ENCODE data around the gene TAF1L. TPM values are rescaled to one million over a fixed set of nuclear protein-coding genes. Genes with fewer than 3 reads are reported as not detected.

Gene TAF1L
- total RNA-seq: not detected in 2 replicates
- long read RNA-seq: 0 reads

DNA sequence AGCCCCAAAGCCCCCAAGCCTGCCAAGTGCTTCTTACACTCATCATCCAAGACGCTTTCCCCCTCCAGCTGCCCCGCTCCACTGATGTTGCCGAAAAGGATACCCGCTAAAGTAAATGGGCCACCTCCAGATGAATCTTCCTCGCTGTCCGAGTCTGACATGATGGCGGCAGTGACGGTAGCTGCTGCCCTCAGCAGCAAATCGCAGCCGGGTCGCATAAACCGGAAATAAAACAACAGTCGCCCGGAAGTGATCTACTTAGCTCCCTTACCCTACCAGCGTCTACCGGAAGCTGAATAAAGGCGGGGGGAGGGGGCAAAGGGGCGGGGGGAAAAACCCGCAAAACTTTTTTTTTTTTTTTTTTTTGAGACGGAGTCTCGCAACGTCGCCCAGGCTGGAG lies at the start of gene TAF1L:
TSS of gene TAF1L (minus strand) at position 308 of the 400 bp plus-strand sequence. CDS start at position 218, 90 bp downstream.
- TF ChIP-seq CTCF (IDR thresholded peaks at IDR 0.05): no peak
- Mint-ChIP-seq H3K27ac (ENCODE audit: unreplicated experiment) (no peak within 1 kb of the TSS), H3K4me3 (ENCODE audit: unreplicated experiment) (no peak within 1 kb of the TSS), H3K4me1 (ENCODE audit: unreplicated experiment) (no peaks in the 10 kb centered on the region), H3K9me3 (ENCODE audit: unreplicated experiment) (peaks cover 5% of the 10 kb centered on the region), H3K36me3 (ENCODE audit: unreplicated experiment) (no peaks in the 10 kb centered on the region), H3K27me3 (ENCODE audit: unreplicated experiment) (peaks cover 7% of the 10 kb centered on the region)
- DNase-seq (ENCODE audit: extremely low spot score, unreplicated experiment): no peak

GRCh38 chr9:32681751-32682150 lies 46.3 kb upstream of the TAF1L start:
- no peak overlapping the region for H3K4me3 Mint-ChIP-seq (ENCODE audit: unreplicated experiment)
- no peaks in the 10 kb centered on the region for H3K36me3 Mint-ChIP-seq (ENCODE audit: unreplicated experiment)
- peaks cover 33% of the 10 kb centered on the region for H3K9me3 Mint-ChIP-seq (ENCODE audit: unreplicated experiment)

DNA sequence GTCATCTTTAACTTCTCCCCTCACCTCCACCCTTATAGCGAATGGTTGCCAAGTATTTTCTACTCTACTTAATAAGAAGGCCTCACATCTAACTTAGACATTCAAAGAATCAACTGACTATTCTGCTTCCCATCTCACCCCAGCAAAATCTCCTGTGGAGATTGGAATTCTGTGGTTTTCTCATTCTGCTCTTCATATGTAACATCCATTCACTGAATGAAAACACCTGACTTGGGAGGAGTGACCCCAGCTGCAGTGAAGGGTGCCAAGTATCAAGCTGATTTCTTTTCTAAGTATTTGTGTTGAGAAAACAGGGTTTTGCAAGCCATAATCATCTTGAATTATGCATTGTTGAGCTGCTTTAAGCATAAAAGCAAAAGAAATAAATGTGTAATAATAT lies 42.5 kb upstream of the TAF1L start:
- Mint-ChIP-seq H3K4me1 (ENCODE audit: unreplicated experiment) (no peaks in the 10 kb centered on the region), H3K4me3 (ENCODE audit: unreplicated experiment) (no peak overlapping the region), H3K27me3 (ENCODE audit: unreplicated experiment) (no peaks in the 10 kb centered on the region), H3K36me3 (ENCODE audit: unreplicated experiment) (no peaks in the 10 kb centered on the region), H3K9me3 (ENCODE audit: unreplicated experiment) (peaks cover 13% of the 10 kb centered on the region), H3K27ac (ENCODE audit: unreplicated experiment) (no peak overlapping the region)
- TF ChIP-seq CTCF (IDR thresholded peaks at IDR 0.05): no peak
- no peak for DNase-seq (ENCODE audit: extremely low spot score, unreplicated experiment)

More at GRCh38 chr9:32681751-32682150, 46.3 kb upstream of the TAF1L start:
- no peak for TF ChIP-seq CTCF (IDR thresholded peaks at IDR 0.05)
- H3K27ac Mint-ChIP-seq (ENCODE audit: unreplicated experiment): no peak overlapping the region
- H3K4me1 Mint-ChIP-seq (ENCODE audit: unreplicated experiment): no peaks in the 10 kb centered on the region
- no peak for DNase-seq (ENCODE audit: extremely low spot score, unreplicated experiment)
- H3K27me3 Mint-ChIP-seq (ENCODE audit: unreplicated experiment): no peaks in the 10 kb centered on the region

GRCh38 chr9:32672469-32672868 lies 37.0 kb upstream of the TAF1L start:
- no peak for DNase-seq (ENCODE audit: extremely low spot score, unreplicated experiment)
- TF ChIP-seq CTCF (IDR thresholded peaks at IDR 0.05): no peak
- no peak overlapping the region for H3K4me3 Mint-ChIP-seq (ENCODE audit: unreplicated experiment)
- no peaks in the 10 kb centered on the region for H3K9me3 Mint-ChIP-seq (ENCODE audit: unreplicated experiment)
- H3K36me3 Mint-ChIP-seq (ENCODE audit: unreplicated experiment): no peaks in the 10 kb centered on the region
- H3K4me1 Mint-ChIP-seq (ENCODE audit: unreplicated experiment): no peaks in the 10 kb centered on the region
- H3K27me3 Mint-ChIP-seq (ENCODE audit: unreplicated experiment): no peaks in the 10 kb centered on the region
- no peak overlapping the region for H3K27ac Mint-ChIP-seq (ENCODE audit: unreplicated experiment)

GRCh38 chr9:32671333-32671732 lies 35.9 kb upstream of the TAF1L start:
- no peak overlapping the region for H3K4me3 Mint-ChIP-seq (ENCODE audit: unreplicated experiment)
- no peak for TF ChIP-seq CTCF (IDR thresholded peaks at IDR 0.05)
- no peaks in the 10 kb centered on the region for H3K36me3 Mint-ChIP-seq (ENCODE audit: unreplicated experiment)
- DNase-seq (ENCODE audit: extremely low spot score, unreplicated experiment): no peak
- no peak overlapping the region for H3K27ac Mint-ChIP-seq (ENCODE audit: unreplicated experiment)
- no peaks in the 10 kb centered on the region for H3K9me3 Mint-ChIP-seq (ENCODE audit: unreplicated experiment)
- no peaks in the 10 kb centered on the region for H3K27me3 Mint-ChIP-seq (ENCODE audit: unreplicated experiment)
- no peaks in the 10 kb centered on the region for H3K4me1 Mint-ChIP-seq (ENCODE audit: unreplicated experiment)
